HG02571 (cell line): ENCODE results near the gene CD6.

Experiments
- ATAC-seq: cut with Tn5 transposase; IDR thresholded peaks from one replicate; pipeline ENCODE4 v1.9.1; 2021; ENCODE audit warnings: mild to moderate bottlenecking, moderate library complexity; ENCODE audit not compliant: unreplicated experiment

Gene CD6

GRCh38 chr11:61024938-61025820 is 53.7 kb downstream of the CD6 start:
- ATAC-seq: no peak

GRCh38 chr11:61025821-61026120 is 54.3 kb downstream of the CD6 start:
- no peak for ATAC-seq

- no peak for ATAC-seq
These were observed 54.9 kb downstream of the CD6 start for GRCh38 chr11:61026121-61027031.

- ATAC-seq: no peak
These were observed 55.8 kb downstream of the CD6 start for GRCh38 chr11:61027141-61027840.

- peak; percentile 88 for ATAC-seq
These were observed 56.8 kb downstream of the CD6 start for GRCh38 chr11:61028135-61028729.

GRCh38 chr11:61032824-61033223 is 61.3 kb downstream of the CD6 start:
- ATAC-seq: no peak

- ATAC-seq: no peak
These were observed 61.9 kb downstream of the CD6 start for GRCh38 chr11:61033417-61033816.

GRCh38 chr11:61034111-61034510 is 62.6 kb downstream of the CD6 start:
- ATAC-seq: no peak

GRCh38 chr11:61034704-61035525 is 63.4 kb downstream of the CD6 start:
- no peak for ATAC-seq

GRCh38 chr11:61035526-61035835 is 64.0 kb downstream of the CD6 start:
- no peak for ATAC-seq

- no peak for ATAC-seq
These were observed 66.1 kb downstream of the CD6 start for GRCh38 chr11:61037441-61038093.

- ATAC-seq: no peak
These were observed 68.4 kb downstream of the CD6 start for GRCh38 chr11:61039916-61040315.

GRCh38 chr11:61041755-61042518 is 70.5 kb downstream of the CD6 start:
- peak; percentile 83 for ATAC-seq

- ATAC-seq: no peak
These were observed 71.1 kb downstream of the CD6 start for GRCh38 chr11:61042537-61042936.

- ATAC-seq: no peak
These were observed 71.6 kb downstream of the CD6 start for GRCh38 chr11:61042961-61043540.

- no peak for ATAC-seq
These were observed 73.8 kb downstream of the CD6 start for GRCh38 chr11:61045271-61045670.

GRCh38 chr11:61046833-61047232 is 75.4 kb downstream of the CD6 start:
- no peak for ATAC-seq

- ATAC-seq: no peak
These were observed 77.0 kb downstream of the CD6 start for GRCh38 chr11:61048368-61049062.
